Stimulated activated CD4-positive, alpha-beta T cell treated with anti-CD3 and anti-CD28 coated beads, Interleukin-12 subunit alpha, Interleukin-12 subunit beta, amount 100 ng/mL, for 48 hours (primary cell): ENCODE data around the gene HSPB6.
"Not testable (repeated sequence)": the region's sequence is repeated elsewhere in the genome, so short reads cannot be mapped to it uniquely, and the experiment has no call there.

ENCODE experiments used
- DNase-seq, 3 donors: peaks; one replicate each; pipeline ENCODE4 v3.0.0-alpha.2; 2020; ENCODE audit warnings: low read depth in 2 of 3, low spot score in 1 of 3

HSPB6 gene

GRCh38 chr19:35786299-35787160 lies 29.7 kb upstream of the HSPB6 start:
- DNase-seq = no peak

- DNase-seq = no peak
These were observed 28.5 kb upstream of the HSPB6 start for GRCh38 chr19:35785339-35785627.

GRCh38 chr19:35784503-35785338 lies 27.9 kb upstream of the HSPB6 start:
- no peak for DNase-seq

GRCh38 chr19:35783469-35784434 lies 26.9 kb upstream of the HSPB6 start:
- DNase-seq = no peak

GRCh38 chr19:35782589-35782988 lies 25.8 kb upstream of the HSPB6 start:
- DNase-seq = no peak

- no peak for DNase-seq
These were observed 24.8 kb upstream of the HSPB6 start for GRCh38 chr19:35781650-35782049.

GRCh38 chr19:35780717-35781116 lies 23.9 kb upstream of the HSPB6 start:
- DNase-seq = no peak

- no peak for DNase-seq
These were observed 23.2 kb upstream of the HSPB6 start for GRCh38 chr19:35780058-35780457.

GRCh38 chr19:35779033-35779432 lies 22.2 kb upstream of the HSPB6 start:
- DNase-seq = no peak

- no peak for DNase-seq
These were observed 21.1 kb upstream of the HSPB6 start for GRCh38 chr19:35777961-35778360.

GRCh38 chr19:35777086-35777841 lies 20.4 kb upstream of the HSPB6 start:
- no peak for DNase-seq

- DNase-seq = no peak
These were observed 19.4 kb upstream of the HSPB6 start for GRCh38 chr19:35776102-35776788.

GRCh38 chr19:35775298-35776101 lies 18.7 kb upstream of the HSPB6 start, which contains the start of gene ARHGAP33:
Gene ARHGAP33 (plus strand): TSS chr19:35775564. CDS start chr19:35775659, 95 bp downstream.
- DNase-seq = peak; percentile 98 to 100 (median 99)

- no peak for DNase-seq
These were observed 18.1 kb upstream of the HSPB6 start for GRCh38 chr19:35775046-35775297.

GRCh38 chr19:35774274-35775045 lies 17.6 kb upstream of the HSPB6 start:
- no peak for DNase-seq

GRCh38 chr19:35773020-35773806 lies 16.4 kb upstream of the HSPB6 start:
- no peak for DNase-seq

- DNase-seq = not testable (repeated sequence)
These were observed 15.5 kb upstream of the HSPB6 start for GRCh38 chr19:35772362-35772761.

- DNase-seq = no peak
These were observed 11.2 kb upstream of the HSPB6 start for GRCh38 chr19:35768082-35768421.
